Measurements from ENCODE around the gene RAB11FIP3. TPM values are rescaled to one million over a fixed set of nuclear protein-coding genes. Genes with fewer than 3 reads are reported as not detected.
A peak's percentile ranks its signal among the peaks of the same experiment; 100 is the strongest.

RAB11FIP3 gene
- total and polyA plus RNA-seq, 2 of the 13 experiments (the other 11 are each of a cell fraction or from before 2014, with no cell fraction given), result 34.3 to 57.6 TPM

DNA sequence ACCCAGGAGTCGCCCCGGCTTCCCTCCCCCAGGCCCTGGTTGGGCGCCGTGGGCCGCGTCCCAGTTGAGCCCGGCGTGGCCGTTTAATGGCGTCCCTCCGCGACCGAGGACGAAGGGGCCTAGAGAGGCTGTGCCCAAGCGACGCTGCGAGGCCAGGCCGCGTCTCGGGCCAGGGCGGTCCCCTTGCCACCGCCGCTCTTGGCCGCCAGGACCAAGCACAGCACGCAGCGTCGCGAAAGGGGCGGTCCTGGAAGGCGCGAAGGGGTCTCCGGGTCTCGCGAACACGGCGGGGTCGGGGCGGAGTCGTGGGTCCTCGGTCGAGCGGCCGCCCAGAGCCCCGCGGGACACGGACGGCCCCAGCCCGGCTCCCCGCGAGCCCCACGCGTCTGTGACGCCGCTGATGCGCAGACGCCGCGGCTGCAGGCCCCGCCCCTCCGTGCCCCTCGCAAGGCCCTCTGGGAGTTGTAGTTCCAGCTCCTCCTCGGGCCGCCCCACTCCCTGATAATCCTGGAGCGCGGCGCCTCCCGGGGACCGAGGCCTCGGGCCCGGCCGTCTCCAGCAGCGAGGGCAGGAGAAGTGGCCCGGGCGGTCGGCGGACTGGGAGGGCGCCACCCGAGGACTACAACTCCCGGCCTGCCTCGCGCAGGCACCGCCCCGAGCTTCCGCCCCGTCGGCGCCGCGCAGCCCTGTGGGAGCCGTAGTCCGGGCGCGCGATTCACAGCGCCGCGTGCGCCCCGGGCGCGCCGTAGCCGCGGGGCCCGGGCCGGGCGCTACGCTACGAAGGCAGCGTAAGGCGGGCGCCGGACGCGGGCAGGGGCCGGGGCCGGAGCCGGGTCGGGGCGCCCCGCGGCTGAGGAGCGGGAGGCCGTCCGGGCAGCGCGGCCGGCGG, 101.8 kb downstream of the RAB11FIP3 start, which contains the start of gene CAPN15 (continued):
- TF ChIP-seq ISX (CRISPR knock-in tag; conservative IDR thresholded peaks at IDR 0.05) (no peak), ZNF891 (CRISPR knock-in tag; IDR thresholded peaks at IDR 0.05) (no peak), DMAP1 (CRISPR knock-in tag; IDR thresholded peaks at IDR 0.05) (peak; percentile 78; the same call in 1 of the 2 replicates), ARNTL (CRISPR knock-in tag; IDR thresholded peaks at IDR 0.05) (peak; percentile 64; the same call in 1 of the 2 replicates), ZKSCAN1 (IDR thresholded peaks at IDR 0.05; ENCODE audit: low read length) (no peak), TEAD2 (CRISPR knock-in tag; IDR thresholded peaks at IDR 0.05) (no peak), PHF21A (CRISPR knock-in tag; IDR thresholded peaks at IDR 0.05) (no peak), ZNF333 (CRISPR knock-in tag; IDR thresholded peaks at IDR 0.05; ENCODE audit: borderline replicate concordance) (peak; percentile 82; the same call in 1 of the 2 replicates), HDAC2 (CRISPR knock-in tag; IDR thresholded peaks at IDR 0.05) (0 out of 2 replicates have a peak, but pooled peaks have one; percentile 16), ZNF572 (CRISPR knock-in tag; IDR thresholded peaks at IDR 0.05) (no peak), ZMYM4 (CRISPR knock-in tag; IDR thresholded peaks at IDR 0.05) (no peak), ZNF674 (CRISPR knock-in tag; IDR thresholded peaks at IDR 0.05; ENCODE audit: low read depth) (no peak), ELF1 (CRISPR knock-in tag; IDR thresholded peaks at IDR 0.05) (peak; percentile 59), CBFB (CRISPR knock-in tag; IDR thresholded peaks at IDR 0.05) (peak; percentile 37; the same call in 1 of the 2 replicates), ZBTB8A (CRISPR knock-in tag; IDR thresholded peaks at IDR 0.05; ENCODE audit: borderline replicate concordance, low read depth) (no peak), ZNF20 (CRISPR knock-in tag; IDR thresholded peaks at IDR 0.05) (no peak), ZNF274 (CRISPR knock-in tag; IDR thresholded peaks at IDR 0.05) (no peak; the same call in 1 of the 2 replicates), ZFP36L2 (CRISPR knock-in tag; IDR thresholded peaks at IDR 0.05) (no peak), ETV6 (CRISPR knock-in tag; conservative IDR thresholded peaks at IDR 0.05) (0 out of 2 replicates have a peak, but pooled peaks have one; percentile 14), ZNF781 (CRISPR knock-in tag; IDR thresholded peaks at IDR 0.05; ENCODE audit: borderline replicate concordance, not compliant biosample characterization) (peak; percentile 22), SMARCC2 (IDR thresholded peaks at IDR 0.05) (no peak), JUNB (CRISPR knock-in tag; IDR thresholded peaks at IDR 0.05; ENCODE audit: borderline replicate concordance) (no peak)
- TF ChIP-seq, protein P1, sequence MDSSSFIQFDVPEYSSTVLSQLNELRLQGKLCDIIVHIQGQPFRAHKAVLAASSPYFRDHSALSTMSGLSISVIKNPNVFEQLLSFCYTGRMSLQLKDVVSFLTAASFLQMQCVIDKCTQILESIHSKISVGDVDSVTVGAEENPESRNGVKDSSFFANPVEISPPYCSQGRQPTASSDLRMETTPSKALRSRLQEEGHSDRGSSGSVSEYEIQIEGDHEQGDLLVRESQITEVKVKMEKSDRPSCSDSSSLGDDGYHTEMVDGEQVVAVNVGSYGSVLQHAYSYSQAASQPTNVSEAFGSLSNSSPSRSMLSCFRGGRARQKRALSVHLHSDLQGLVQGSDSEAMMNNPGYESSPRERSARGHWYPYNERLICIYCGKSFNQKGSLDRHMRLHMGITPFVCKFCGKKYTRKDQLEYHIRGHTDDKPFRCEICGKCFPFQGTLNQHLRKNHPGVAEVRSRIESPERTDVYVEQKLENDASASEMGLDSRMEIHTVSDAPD (CRISPR knock-in tag; IDR thresholded peaks at IDR 0.05), result no peak
- TF ChIP-seq, protein P2, sequence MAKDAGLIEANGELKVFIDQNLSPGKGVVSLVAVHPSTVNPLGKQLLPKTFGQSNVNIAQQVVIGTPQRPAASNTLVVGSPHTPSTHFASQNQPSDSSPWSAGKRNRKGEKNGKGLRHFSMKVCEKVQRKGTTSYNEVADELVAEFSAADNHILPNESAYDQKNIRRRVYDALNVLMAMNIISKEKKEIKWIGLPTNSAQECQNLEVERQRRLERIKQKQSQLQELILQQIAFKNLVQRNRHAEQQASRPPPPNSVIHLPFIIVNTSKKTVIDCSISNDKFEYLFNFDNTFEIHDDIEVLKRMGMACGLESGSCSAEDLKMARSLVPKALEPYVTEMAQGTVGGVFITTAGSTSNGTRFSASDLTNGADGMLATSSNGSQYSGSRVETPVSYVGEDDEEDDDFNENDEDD (CRISPR knock-in tag; IDR thresholded peaks at IDR 0.05; ENCODE audit: borderline replicate concordance), result peak; percentile 20; the same call in 1 of the 2 replicates
